ENCODE data around the gene CDKAL1.

The CDKAL1 gene

GRCh38 chr6:20877008-20877937, 343.0 kb downstream of the CDKAL1 start:
- peak; percentile 95 for DNase-seq (ENCODE audit: low read depth)

- no peak for DNase-seq (ENCODE audit: low read depth)
These were observed 344.9 kb downstream of the CDKAL1 start for GRCh38 chr6:20879121-20879520.

GRCh38 chr6:20879526-20879925, 345.3 kb downstream of the CDKAL1 start:
- peak; percentile 15 for DNase-seq (ENCODE audit: low read depth)

- no peak for DNase-seq (ENCODE audit: low read depth)
These were observed 347.1 kb downstream of the CDKAL1 start for GRCh38 chr6:20881365-20881764.

- no peak for DNase-seq (ENCODE audit: low read depth)
These were observed 347.8 kb downstream of the CDKAL1 start for GRCh38 chr6:20882014-20882413.

GRCh38 chr6:20885076-20885475, 350.8 kb downstream of the CDKAL1 start:
- no peak for DNase-seq (ENCODE audit: low read depth)

- no peak for DNase-seq (ENCODE audit: low read depth)
These were observed 356.9 kb downstream of the CDKAL1 start for GRCh38 chr6:20891161-20891560.

- no peak for DNase-seq (ENCODE audit: low read depth)
These were observed 358.1 kb downstream of the CDKAL1 start for GRCh38 chr6:20892365-20892764.

- no peak for DNase-seq (ENCODE audit: low read depth)
These were observed 359.2 kb downstream of the CDKAL1 start for GRCh38 chr6:20893412-20893811.

- DNase-seq (ENCODE audit: low read depth) = no peak
These were observed 366.3 kb downstream of the CDKAL1 start for GRCh38 chr6:20900389-20901160.

- no peak for DNase-seq (ENCODE audit: low read depth)
These were observed 371.1 kb downstream of the CDKAL1 start for GRCh38 chr6:20905377-20905776.

- peak; percentile 45 for DNase-seq (ENCODE audit: low read depth)
These were observed 372.7 kb downstream of the CDKAL1 start for GRCh38 chr6:20906945-20907344.

GRCh38 chr6:20907486-20908071, 373.3 kb downstream of the CDKAL1 start:
- no peak for DNase-seq (ENCODE audit: low read depth)

GRCh38 chr6:20909621-20910020, 375.4 kb downstream of the CDKAL1 start:
- no peak for DNase-seq (ENCODE audit: low read depth)

- no peak for DNase-seq (ENCODE audit: low read depth)
These were observed 377.5 kb downstream of the CDKAL1 start for GRCh38 chr6:20911712-20912111.

GRCh38 chr6:20915156-20915555, 380.9 kb downstream of the CDKAL1 start:
- DNase-seq (ENCODE audit: low read depth) = no peak

- DNase-seq (ENCODE audit: low read depth) = no peak
These were observed 381.4 kb downstream of the CDKAL1 start for GRCh38 chr6:20915626-20916025.

GRCh38 chr6:20916086-20916485, 381.8 kb downstream of the CDKAL1 start:
- DNase-seq (ENCODE audit: low read depth) = peak; percentile 29

GRCh38 chr6:20918868-20919267, 384.6 kb downstream of the CDKAL1 start:
- DNase-seq (ENCODE audit: low read depth) = no peak

GRCh38 chr6:20919677-20920385, 385.6 kb downstream of the CDKAL1 start:
- DNase-seq (ENCODE audit: low read depth) = no peak

GRCh38 chr6:20921578-20921977, 387.3 kb downstream of the CDKAL1 start:
- DNase-seq (ENCODE audit: low read depth) = peak; percentile 9

GRCh38 chr6:20922743-20923142, 388.5 kb downstream of the CDKAL1 start:
- DNase-seq (ENCODE audit: low read depth) = peak; percentile 10
